IPS-18a (cell line): Measurements from ENCODE around the gene SUGP1.

Source experiments
- H3K27ac ChIP-seq: one replicate; pipeline ENCODE4 v1.5.1; 2013; ENCODE audit warnings: low read length
- H3K27me3 ChIP-seq: one replicate; pipeline ENCODE4 v1.6.1; 2013; ENCODE audit warnings: mild to moderate bottlenecking, low read length; ENCODE audit not compliant: control insufficient read depth, insufficient read depth
- H3K36me3 ChIP-seq: one replicate; pipeline ENCODE4 v1.6.1; 2013; ENCODE audit warnings: low read depth, low read length; ENCODE audit not compliant: control insufficient read depth
- H3K4me1 ChIP-seq: one replicate; pipeline ENCODE4 v1.6.1; 2013; ENCODE audit warnings: low read depth, low read length; ENCODE audit not compliant: control insufficient read depth
- H3K4me3 ChIP-seq: one replicate; pipeline ENCODE4 v1.5.1; 2013; ENCODE audit warnings: low read length
- H3K9ac ChIP-seq: one replicate; pipeline ENCODE4 v1.6.1; 2013; ENCODE audit warnings: mild to moderate bottlenecking, low read length, moderate library complexity
- H3K9me3 ChIP-seq: one replicate; pipeline ENCODE4 v1.6.1; 2013; ENCODE audit warnings: low read depth, low read length; ENCODE audit not compliant: control insufficient read depth

The SUGP1 gene

GRCh38 chr19:19336597-19336996 lies 16.3 kb upstream of the SUGP1 start:
- no peak overlapping the region for H3K9ac ChIP-seq
- H3K27ac ChIP-seq: no peak overlapping the region
- H3K27me3 ChIP-seq: no peaks in the 10 kb centered on the region
- no peaks in the 10 kb centered on the region for H3K9me3 ChIP-seq
- H3K4me3 ChIP-seq: no peak overlapping the region
- peaks cover 41% of the 10 kb centered on the region for H3K36me3 ChIP-seq
- H3K4me1 ChIP-seq: no peaks in the 10 kb centered on the region

GRCh38 chr19:19335408-19336158 lies 15.3 kb upstream of the SUGP1 start:
- H3K36me3 ChIP-seq: peaks cover 35% of the 10 kb centered on the region
- H3K9ac ChIP-seq: no peak overlapping the region
- no peaks in the 10 kb centered on the region for H3K9me3 ChIP-seq
- H3K27me3 ChIP-seq: no peaks in the 10 kb centered on the region
- no peak overlapping the region for H3K27ac ChIP-seq
- no peaks in the 10 kb centered on the region for H3K4me1 ChIP-seq
- H3K4me3 ChIP-seq: no peak overlapping the region

- Histone ChIP-seq H3K27me3 (no peaks in the 10 kb centered on the region), H3K36me3 (peaks cover 35% of the 10 kb centered on the region), H3K4me1 (no peaks in the 10 kb centered on the region), H3K27ac (no peak overlapping the region), H3K9ac (no peak overlapping the region), H3K9me3 (no peaks in the 10 kb centered on the region), H3K4me3 (no peak overlapping the region)
Observed at GRCh38 chr19:19334989-19335344, 14.7 kb upstream of the SUGP1 start.

- Histone ChIP-seq H3K27me3 (no peaks in the 10 kb centered on the region), H3K9ac (no peak overlapping the region), H3K36me3 (peaks cover 39% of the 10 kb centered on the region), H3K27ac (no peak overlapping the region), H3K4me1 (no peaks in the 10 kb centered on the region), H3K9me3 (no peaks in the 10 kb centered on the region), H3K4me3 (no peak overlapping the region)
Observed at GRCh38 chr19:19334063-19334988, 14.0 kb upstream of the SUGP1 start.

GRCh38 chr19:19329126-19329525 lies 8.8 kb upstream of the SUGP1 start:
- Histone ChIP-seq H3K36me3 (peaks cover 18% of the 10 kb centered on the region), H3K4me1 (no peaks in the 10 kb centered on the region), H3K9me3 (no peaks in the 10 kb centered on the region), H3K4me3 (no peak overlapping the region), H3K27me3 (no peaks in the 10 kb centered on the region), H3K27ac (no peak overlapping the region), H3K9ac (no peak overlapping the region)

- Histone ChIP-seq H3K27ac (no peak overlapping the region), H3K9ac (no peak overlapping the region), H3K27me3 (no peaks in the 10 kb centered on the region), H3K4me1 (no peaks in the 10 kb centered on the region), H3K4me3 (no peak overlapping the region), H3K9me3 (no peaks in the 10 kb centered on the region), H3K36me3 (peaks cover 24% of the 10 kb centered on the region)
Observed at GRCh38 chr19:19327672-19328071, 7.4 kb upstream of the SUGP1 start.

GRCh38 chr19:19324059-19324770 lies 3.9 kb upstream of the SUGP1 start:
- Histone ChIP-seq H3K27ac (no peak overlapping the region), H3K9me3 (no peaks in the 10 kb centered on the region), H3K27me3 (no peaks in the 10 kb centered on the region), H3K36me3 (peaks cover 19% of the 10 kb centered on the region), H3K4me1 (peaks cover 1% of the 10 kb centered on the region), H3K4me3 (no peak overlapping the region), H3K9ac (no peak overlapping the region)

- peaks cover 6% of the 10 kb centered on the region for H3K4me1 ChIP-seq
- H3K9me3 ChIP-seq: no peaks in the 10 kb centered on the region
- peaks cover 18% of the 10 kb centered on the region for H3K36me3 ChIP-seq
- peak overlapping the region; percentile 40 for H3K27ac ChIP-seq
- H3K9ac ChIP-seq: peak overlapping the region; percentile 89
- peak overlapping the region; percentile 88 for H3K4me3 ChIP-seq
- no peaks in the 10 kb centered on the region for H3K27me3 ChIP-seq
Observed at GRCh38 chr19:19321141-19321577, 850 bp upstream of the SUGP1 start.

GRCh38 chr19:19319732-19320360 lies 463 bp downstream of the SUGP1 start:
- Histone ChIP-seq H3K4me3 (peak overlapping the region; percentile 88), H3K36me3 (peaks cover 22% of the 10 kb centered on the region), H3K27ac (peak overlapping the region; percentile 100)

GRCh38 chr19:19316082-19316481 lies 4.2 kb downstream of the SUGP1 start:
- peaks cover 37% of the 10 kb centered on the region for H3K36me3 ChIP-seq
- H3K4me1 ChIP-seq: peaks cover 6% of the 10 kb centered on the region
- no peak overlapping the region for H3K4me3 ChIP-seq
- no peaks in the 10 kb centered on the region for H3K9me3 ChIP-seq
- H3K27ac ChIP-seq: no peak overlapping the region
- H3K9ac ChIP-seq: no peak overlapping the region
- H3K27me3 ChIP-seq: no peaks in the 10 kb centered on the region

More at GRCh38 chr19:19319732-19320360, 463 bp downstream of the SUGP1 start:
- Histone ChIP-seq H3K9me3 (no peaks in the 10 kb centered on the region), H3K9ac (peak overlapping the region; percentile 89), H3K27me3 (no peaks in the 10 kb centered on the region), H3K4me1 (peaks cover 6% of the 10 kb centered on the region)

GRCh38 chr19:19315444-19315843 lies 4.9 kb downstream of the SUGP1 start:
- Histone ChIP-seq H3K9ac (no peak overlapping the region), H3K36me3 (peaks cover 43% of the 10 kb centered on the region), H3K9me3 (no peaks in the 10 kb centered on the region), H3K27me3 (no peaks in the 10 kb centered on the region), H3K4me3 (no peak overlapping the region), H3K4me1 (peaks cover 6% of the 10 kb centered on the region), H3K27ac (no peak overlapping the region)
